Natural killer cell (primary cell): ENCODE results near the gene ASTN2. TPM values are rescaled to one million over a fixed set of nuclear protein-coding genes. Genes with fewer than 3 reads are reported as not detected.

Source experiments
- ATAC-seq, 3 donors: fragments of 150-1000 bp in 2 of 3; fragments of 200-7000 bp in 1 of 3; cut with Tn5 transposase; 1 replicate in 1 of 3; 2 replicates in 2 of 3; pipeline ENCODE4 v1.10.0; 2021; ENCODE audit warnings: mild to moderate bottlenecking in 2 of 3, moderate library complexity in 2 of 3
- DNase-seq, 2 donors: peaks; one replicate each; pipeline versions ENCODE4 v3.0.0 to v3.0.0-alpha.2; 2013 to 2021; ENCODE audit warnings: mixed read lengths in 1 of 2
- H3K27ac ChIP-seq: one replicate; pipeline ENCODE4 v1.5.1; 2013; ENCODE audit warnings: mild to moderate bottlenecking, low read length
- H3K27me3 ChIP-seq: one replicate; pipeline ENCODE4 v1.6.1; 2013; ENCODE audit warnings: low read length; ENCODE audit not compliant: control insufficient read depth, insufficient read depth
- H3K36me3 ChIP-seq: one replicate; pipeline ENCODE4 v1.6.1; 2013; ENCODE audit warnings: low read length; ENCODE audit not compliant: control insufficient read depth, insufficient read depth
- H3K4me1 ChIP-seq: one replicate; pipeline ENCODE4 v1.6.1; 2013; ENCODE audit warnings: low read length; ENCODE audit not compliant: control insufficient read depth, insufficient read depth
- H3K4me3 ChIP-seq: one replicate; pipeline ENCODE4 v1.5.1; 2013; ENCODE audit warnings: low read length
- H3K9me3 ChIP-seq: one replicate; pipeline ENCODE4 v1.6.1; 2013; ENCODE audit warnings: low read length; ENCODE audit not compliant: control insufficient read depth, insufficient read depth
- H3K27ac Mint-ChIP-seq, 2 donors: one replicate each; pipeline ENCODE4 v1.8.0; 2022; ENCODE audit warnings: mild to moderate bottlenecking in 2 of 2, mixed read lengths in 2 of 2, moderate library complexity in 1 of 2
- H3K27me3 Mint-ChIP-seq, 2 donors: one replicate each; pipeline ENCODE4 v1.8.0; 2022; ENCODE audit warnings: low read depth in 2 of 2, mixed read lengths in 2 of 2
- H3K36me3 Mint-ChIP-seq: one replicate; pipeline ENCODE4 v1.8.0; 2022; ENCODE audit warnings: mixed read lengths
- H3K4me1 Mint-ChIP-seq, 2 donors: one replicate each; pipeline ENCODE4 v1.8.0; 2022; ENCODE audit warnings: mixed read lengths in 2 of 2
- H3K4me3 Mint-ChIP-seq: one replicate; pipeline ENCODE4 v1.8.0; 2022; ENCODE audit warnings: mild to moderate bottlenecking, moderate library complexity, mixed read lengths
- H3K9me3 Mint-ChIP-seq, 2 donors: one replicate each; pipeline ENCODE4 v1.8.0; 2022; ENCODE audit warnings: mixed read lengths in 2 of 2
- WGBS: methylation state at CpG from one replicate; pipeline ENCODE4 v1.1.7; 2013; ENCODE audit warnings: missing lambda C conversion rate; ENCODE audit not compliant: insufficient coverage; 5-methylcytosine and 5-hydroxymethylcytosine counted together
- intact Hi-C: fragments of 100-400 bp; cut with micrococcal nuclease; formaldehyde crosslinking; loops from one replicate; pipeline ENCODE4 v1.14.2; 2022
- total RNA-seq, 4 donors: library from RNA; stranded (reverse); fragments of 120-200 nt in 1 of 4; gene quantifications; one replicate each; pipeline versions ENCODE4 v1.2.3 to v1.2.4, GENCODE V29; 2013 to 2022
- TF ChIP-seq, protein P1 (sequence below): fragments of 200-600 bp; IDR thresholded peaks from one replicate; pipeline ENCODE4 v1.8.0; 2022; ENCODE audit warnings: antibody characterized with exemption

ASTN2 gene
- total RNA-seq, 3 donors from 2014 or later (not counting 1 experiment from before 2014, with no cell fraction given): 3.0 to 3.5 (median 3.2) TPM

DNA sequence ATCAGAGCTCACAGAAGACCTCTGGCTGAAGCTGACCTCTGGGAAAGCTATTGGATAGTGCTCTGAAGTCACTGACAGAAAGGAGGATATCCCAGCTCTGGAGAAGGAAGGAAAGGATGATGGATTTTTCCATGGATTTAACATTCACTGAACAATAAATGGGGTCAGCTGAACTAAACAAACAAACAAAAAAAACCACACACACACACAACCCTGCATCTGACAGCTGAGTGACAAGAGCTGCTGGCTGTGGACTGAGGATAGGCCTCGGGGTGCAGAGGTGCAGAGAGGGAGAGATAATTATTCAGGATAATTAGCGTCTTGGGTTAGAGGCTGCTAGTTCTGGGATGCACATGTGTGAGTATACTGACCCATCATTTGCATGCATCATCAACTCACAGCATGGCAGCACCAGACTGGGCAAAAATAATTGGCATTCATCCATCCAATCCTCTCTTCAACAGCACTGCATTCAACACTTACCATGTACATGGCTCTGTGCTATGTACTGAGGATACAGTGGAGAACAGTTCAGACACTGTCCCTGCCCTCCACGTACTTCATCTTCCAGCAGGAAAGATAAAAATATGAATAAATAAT, 859.2 kb downstream of the ASTN2 start:
- H3K36me3 Mint-ChIP-seq: no peaks in the 10 kb centered on the region
- H3K27me3 Mint-ChIP-seq: no peaks in the 10 kb centered on the region
- no peaks in the 10 kb centered on the region for H3K9me3 ChIP-seq
- WGBS: 90% methylated on average over 2 of the region's 3 CpGs
- H3K4me3 ChIP-seq: no peak overlapping the region
- no peaks in the 10 kb centered on the region for H3K27me3 ChIP-seq
- TF ChIP-seq, protein P1, sequence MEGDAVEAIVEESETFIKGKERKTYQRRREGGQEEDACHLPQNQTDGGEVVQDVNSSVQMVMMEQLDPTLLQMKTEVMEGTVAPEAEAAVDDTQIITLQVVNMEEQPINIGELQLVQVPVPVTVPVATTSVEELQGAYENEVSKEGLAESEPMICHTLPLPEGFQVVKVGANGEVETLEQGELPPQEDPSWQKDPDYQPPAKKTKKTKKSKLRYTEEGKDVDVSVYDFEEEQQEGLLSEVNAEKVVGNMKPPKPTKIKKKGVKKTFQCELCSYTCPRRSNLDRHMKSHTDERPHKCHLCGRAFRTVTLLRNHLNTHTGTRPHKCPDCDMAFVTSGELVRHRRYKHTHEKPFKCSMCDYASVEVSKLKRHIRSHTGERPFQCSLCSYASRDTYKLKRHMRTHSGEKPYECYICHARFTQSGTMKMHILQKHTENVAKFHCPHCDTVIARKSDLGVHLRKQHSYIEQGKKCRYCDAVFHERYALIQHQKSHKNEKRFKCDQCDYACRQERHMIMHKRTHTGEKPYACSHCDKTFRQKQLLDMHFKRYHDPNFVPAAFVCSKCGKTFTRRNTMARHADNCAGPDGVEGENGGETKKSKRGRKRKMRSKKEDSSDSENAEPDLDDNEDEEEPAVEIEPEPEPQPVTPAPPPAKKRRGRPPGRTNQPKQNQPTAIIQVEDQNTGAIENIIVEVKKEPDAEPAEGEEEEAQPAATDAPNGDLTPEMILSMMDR: no peak
- peaks cover 0 to 4% of the 10 kb centered on the region in 2 donors for H3K9me3 Mint-ChIP-seq
- H3K4me1 Mint-ChIP-seq: no peaks in the 10 kb centered on the region
- H3K36me3 ChIP-seq: no peaks in the 10 kb centered on the region
- H3K27ac Mint-ChIP-seq: no peak overlapping the region
- no peak for DNase-seq
- ATAC-seq: no peak
- no peaks in the 10 kb centered on the region for H3K4me1 ChIP-seq
- no peak overlapping the region for H3K4me3 Mint-ChIP-seq
- intact Hi-C loops: no loop called here
- no peak overlapping the region for H3K27ac ChIP-seq

DNA sequence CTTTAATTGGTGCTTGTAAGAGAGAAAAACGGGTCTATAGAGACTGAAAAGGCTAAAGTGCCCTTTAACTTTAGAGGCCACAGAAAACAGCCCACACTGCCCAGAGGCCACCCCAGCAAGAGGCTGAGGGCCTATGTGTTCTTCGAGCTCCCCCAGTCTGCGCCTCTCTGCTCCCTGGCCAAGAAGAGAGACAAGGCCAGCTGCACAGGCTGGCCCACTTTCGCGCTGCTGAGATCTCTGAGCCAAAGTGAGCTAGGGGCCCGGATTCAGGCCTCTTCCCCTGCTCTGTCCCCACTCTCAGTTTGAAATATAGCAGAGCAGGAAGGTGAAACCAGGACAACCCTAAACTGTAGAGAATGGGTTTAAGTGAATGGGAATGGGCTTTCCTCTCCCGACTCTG, 859.7 kb downstream of the ASTN2 start:
- H3K4me3 Mint-ChIP-seq: no peak overlapping the region
- no peak for ATAC-seq
- H3K9me3 Mint-ChIP-seq: peaks cover 0 to 1% of the 10 kb centered on the region in 2 donors
- Histone ChIP-seq H3K4me3 (no peak overlapping the region), H3K36me3 (no peaks in the 10 kb centered on the region), H3K9me3 (no peaks in the 10 kb centered on the region), H3K4me1 (no peaks in the 10 kb centered on the region), H3K27me3 (no peaks in the 10 kb centered on the region), H3K27ac (no peak overlapping the region)
- no peaks in the 10 kb centered on the region for H3K4me1 Mint-ChIP-seq
- H3K27ac Mint-ChIP-seq: no peak overlapping the region
- 77% methylated on average over 6 of the region's 7 CpGs for WGBS
- DNase-seq: no peak
- intact Hi-C loops: no loop called here
- H3K36me3 Mint-ChIP-seq: no peaks in the 10 kb centered on the region
- H3K27me3 Mint-ChIP-seq: no peaks in the 10 kb centered on the region
- TF ChIP-seq, protein P1: no peak

DNA sequence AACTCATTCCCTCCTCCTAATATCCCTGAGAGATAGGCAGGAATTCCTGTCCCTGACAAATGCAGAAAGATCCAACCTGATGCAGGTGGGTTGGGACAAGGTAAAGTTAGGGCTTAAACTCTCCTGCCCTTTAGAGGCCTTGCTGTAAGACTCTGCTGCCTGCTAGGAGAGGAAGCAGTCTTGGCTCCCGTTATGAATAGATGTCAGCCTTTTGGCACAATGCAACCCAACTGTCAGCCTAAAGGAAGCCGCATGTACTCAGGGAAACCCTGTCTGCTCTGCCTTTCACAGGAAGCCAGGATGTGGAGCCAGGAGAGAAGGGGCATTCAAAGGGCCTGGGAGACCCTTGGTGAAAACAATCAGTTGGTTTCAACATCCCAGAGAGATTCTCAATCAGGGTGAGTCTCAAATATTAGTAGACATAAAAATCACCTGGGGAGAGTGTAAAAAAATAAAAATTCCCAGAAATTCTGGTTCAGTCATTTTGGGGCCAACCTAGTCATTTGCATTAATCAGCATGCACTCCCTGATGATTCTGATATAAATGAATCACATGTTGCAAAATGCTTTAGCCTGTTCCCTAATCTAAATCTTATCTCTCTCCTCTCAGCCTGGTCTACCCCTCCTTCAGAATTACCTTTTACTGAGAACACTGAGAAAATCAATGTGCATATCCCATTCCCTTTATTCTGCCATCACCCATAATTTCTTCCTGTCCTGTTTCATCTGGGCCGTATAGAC, 864.0 kb downstream of the ASTN2 start:
- no peaks in the 10 kb centered on the region for H3K36me3 Mint-ChIP-seq
- Histone ChIP-seq H3K9me3 (no peaks in the 10 kb centered on the region), H3K27ac (no peak overlapping the region), H3K4me3 (no peak overlapping the region), H3K27me3 (no peaks in the 10 kb centered on the region), H3K4me1 (no peaks in the 10 kb centered on the region), H3K36me3 (no peaks in the 10 kb centered on the region)
- DNase-seq: no peak
- intact Hi-C loops: no loop called here
- TF ChIP-seq, protein P1: no peak
- WGBS: 18% methylated on average over 2 of the region's 3 CpGs
- H3K9me3 Mint-ChIP-seq: peaks cover 0 to 2% of the 10 kb centered on the region in 2 donors
- no peaks in the 10 kb centered on the region for H3K27me3 Mint-ChIP-seq
- H3K4me1 Mint-ChIP-seq: peaks cover 0 to 4% of the 10 kb centered on the region in 2 donors
- no peak for ATAC-seq
- H3K4me3 Mint-ChIP-seq: no peak overlapping the region
- H3K27ac Mint-ChIP-seq: no peak overlapping the region
